ENCODE data around the gene FBXO15.
A peak's percentile ranks its signal among the peaks of the same experiment; 100 is the strongest.

FBXO15 gene, protein sequence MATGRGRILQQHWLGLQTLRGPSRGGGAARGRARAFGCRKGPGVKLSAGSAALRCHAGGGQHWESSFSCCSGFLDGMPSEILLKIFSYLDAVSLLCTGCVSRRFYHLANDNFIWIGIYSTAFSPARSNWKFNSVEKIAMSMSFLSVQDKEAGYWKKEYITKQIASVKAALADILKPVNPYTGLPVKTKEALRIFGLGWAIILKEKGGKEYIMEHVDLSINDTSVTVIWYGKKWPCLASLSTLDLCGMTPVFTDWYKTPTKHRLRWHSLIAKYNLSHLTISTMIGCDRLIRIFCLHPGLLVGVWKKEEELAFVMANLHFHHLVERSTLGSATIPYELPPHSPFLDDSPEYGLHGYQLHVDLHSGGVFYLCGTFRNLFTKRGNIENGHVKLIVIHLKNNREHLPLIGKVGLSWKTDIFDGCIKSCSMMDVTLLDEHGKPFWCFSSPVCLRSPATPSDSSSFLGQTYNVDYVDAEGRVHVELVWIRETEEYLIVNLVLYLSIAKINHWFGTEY

DNA sequence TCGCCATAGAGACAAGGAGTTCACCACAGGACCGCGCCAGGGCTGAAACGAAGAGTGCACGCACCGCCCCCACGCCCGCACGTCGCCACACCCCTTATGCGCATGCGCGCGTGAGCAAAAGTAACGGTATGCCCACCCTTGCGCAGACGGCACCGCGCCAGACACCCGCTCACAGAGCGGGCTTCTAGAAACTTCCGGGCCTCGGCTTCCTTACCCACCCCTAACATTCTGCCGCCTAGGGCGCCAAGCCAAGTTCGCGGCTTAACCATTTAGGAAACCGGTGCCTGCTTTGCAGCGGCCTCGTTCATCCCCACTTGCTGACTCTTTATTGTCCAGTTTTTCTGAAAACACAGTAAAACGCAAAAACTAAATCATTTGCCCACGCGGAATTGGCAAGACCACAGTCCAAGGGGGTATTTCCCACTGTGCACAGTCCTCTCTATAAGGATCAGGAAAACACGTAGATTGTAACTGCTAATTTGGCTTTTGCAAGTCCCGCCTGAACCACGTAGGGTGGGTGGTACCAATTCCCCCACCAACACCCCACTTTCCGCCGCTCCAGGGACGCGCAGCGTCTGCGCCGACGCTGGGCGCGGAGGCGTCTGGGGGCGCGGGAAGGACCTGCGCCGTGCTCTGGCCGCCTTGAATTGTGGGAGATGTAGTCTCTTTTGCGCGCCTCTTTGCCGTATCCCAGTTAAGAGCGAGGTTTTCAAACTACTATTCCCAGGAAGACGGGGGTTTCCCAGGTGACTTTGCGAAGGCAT is at the start of gene FBXO15, which contains the start of gene TIMM21:
FBXO15 (minus strand) TSS at position 56 of the 764 bp plus-strand sequence; CDS start at position 7, 49 bp downstream.
TIMM21 (plus strand) TSS at position 745 of the 764 bp plus-strand sequence. CDS start 286 bp downstream, outside the sequence.
- DNase-seq (ENCODE audit: low read depth), result peak; percentile 97

DNA sequence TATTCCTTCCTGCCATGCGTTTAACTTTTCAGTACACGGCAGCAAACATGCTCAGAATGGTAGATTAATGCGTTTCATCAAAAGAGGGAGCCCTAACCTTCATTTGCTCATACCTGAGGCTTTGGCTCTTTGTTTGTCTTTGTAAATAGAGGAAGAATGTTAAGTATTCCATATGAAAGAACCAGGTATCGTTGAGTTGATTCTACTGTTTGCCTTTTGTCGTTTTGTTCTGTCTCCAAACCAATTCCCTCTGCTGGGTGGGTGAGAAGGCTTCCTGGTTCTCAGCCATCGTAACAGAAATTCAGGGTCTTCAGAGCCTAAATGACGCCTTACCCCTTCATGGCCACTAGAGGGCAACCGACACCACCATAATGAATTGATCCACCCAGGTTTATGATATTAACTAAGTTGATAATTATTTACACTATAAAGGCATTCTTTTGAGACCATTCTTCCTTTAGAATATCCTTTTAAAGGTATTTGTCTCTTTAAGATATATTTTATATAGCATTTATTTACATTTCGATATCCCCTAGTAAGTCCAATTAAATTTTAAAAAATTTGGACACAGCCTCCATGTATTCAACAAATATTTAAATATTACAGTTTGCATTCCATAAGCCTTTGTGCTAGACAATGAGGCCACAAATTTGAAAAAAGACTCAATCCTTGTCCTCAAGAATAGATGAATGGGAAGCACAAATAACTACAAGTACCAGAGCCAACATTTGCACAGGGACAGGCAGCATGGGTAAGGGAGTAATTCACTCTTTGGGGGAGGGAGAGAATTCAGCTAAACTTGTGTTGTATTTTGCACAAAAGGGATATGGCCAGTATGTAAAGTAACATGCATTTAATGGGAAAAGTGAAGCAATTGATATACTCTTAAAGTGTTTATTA is 48.8 kb upstream of the FBXO15 start:
- peak; percentile 46 for DNase-seq (ENCODE audit: low read depth)

DNA sequence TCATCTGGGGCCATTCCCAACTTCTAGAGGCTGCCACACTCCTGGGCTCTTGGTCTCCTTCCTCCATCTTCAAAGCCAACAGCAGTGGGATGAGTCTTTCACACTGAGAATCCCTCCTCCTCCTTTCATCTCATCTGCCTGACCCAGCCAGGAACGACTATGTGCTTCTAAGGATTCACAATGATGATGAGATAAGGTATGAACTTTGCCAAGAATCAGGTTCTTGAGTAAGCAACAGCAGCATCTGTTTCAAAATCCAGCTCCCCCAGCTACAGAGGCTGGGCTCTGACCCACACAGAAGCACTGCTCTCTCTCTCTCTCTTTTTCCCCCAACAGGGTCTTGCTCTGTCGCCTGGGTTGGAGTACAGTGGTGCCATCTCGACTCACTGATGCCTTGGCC is 47.1 kb upstream of the FBXO15 start:
- no peak for DNase-seq (ENCODE audit: low read depth)

- DNase-seq (ENCODE audit: low read depth), result no peak
Observed at GRCh38 chr18:74191577-74191976, 43.9 kb upstream of the FBXO15 start.

GRCh38 chr18:74190086-74190485 is 42.5 kb upstream of the FBXO15 start:
- DNase-seq (ENCODE audit: low read depth), result peak; percentile 77

- DNase-seq (ENCODE audit: low read depth), result no peak
Observed at GRCh38 chr18:74186661-74187060, 39.0 kb upstream of the FBXO15 start.

- no peak for DNase-seq (ENCODE audit: low read depth)
Observed at GRCh38 chr18:74185860-74186259, 38.2 kb upstream of the FBXO15 start.

DNA sequence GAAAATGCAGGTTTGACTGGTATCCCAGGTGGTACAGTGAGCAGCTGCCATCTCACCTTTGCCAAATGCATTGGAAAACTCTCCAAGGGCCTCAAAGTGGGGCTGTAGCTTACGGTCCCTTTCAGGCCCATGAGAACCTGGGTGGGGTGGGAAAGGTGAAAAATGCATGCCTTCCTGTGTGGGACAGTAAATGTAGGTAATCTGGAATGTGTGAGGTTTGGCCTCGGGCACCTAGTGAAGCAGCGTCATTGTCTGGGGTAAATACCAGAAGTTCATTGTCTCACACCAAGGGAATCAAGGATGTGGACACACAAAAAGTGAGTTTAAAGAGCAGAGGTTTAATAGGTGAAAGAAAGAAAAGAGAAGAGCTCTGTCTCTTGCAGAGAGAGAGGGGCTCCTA is 37.2 kb upstream of the FBXO15 start:
- DNase-seq (ENCODE audit: low read depth), result no peak

GRCh38 chr18:74183130-74183529 is 35.5 kb upstream of the FBXO15 start:
- DNase-seq (ENCODE audit: low read depth), result no peak

GRCh38 chr18:74182335-74182734 is 34.7 kb upstream of the FBXO15 start:
- no peak for DNase-seq (ENCODE audit: low read depth)

- no peak for DNase-seq (ENCODE audit: low read depth)
Observed at GRCh38 chr18:74179623-74180199, 32.1 kb upstream of the FBXO15 start.

- no peak for DNase-seq (ENCODE audit: low read depth)
Observed at GRCh38 chr18:74178884-74179283, 31.2 kb upstream of the FBXO15 start.

DNA sequence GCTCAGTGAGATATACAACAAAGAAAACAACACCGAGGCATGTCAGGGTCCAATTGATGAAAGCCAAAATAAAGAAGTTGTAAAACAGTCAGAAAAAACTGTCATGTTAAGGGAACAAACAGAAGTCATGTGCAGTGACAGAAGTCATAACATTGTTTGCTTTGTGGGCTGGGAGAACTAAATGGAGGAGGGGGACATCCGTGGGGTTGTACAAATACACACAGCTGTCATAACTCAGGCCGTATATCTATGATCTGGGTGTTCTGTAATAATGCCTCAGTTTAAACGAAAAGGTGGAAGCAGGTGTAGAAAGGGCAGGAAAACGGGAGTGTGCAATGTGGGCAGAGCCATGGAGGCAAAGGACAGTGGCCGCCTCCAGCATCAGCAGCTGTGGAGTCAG is 28.0 kb upstream of the FBXO15 start:
- DNase-seq (ENCODE audit: low read depth), result no peak

DNA sequence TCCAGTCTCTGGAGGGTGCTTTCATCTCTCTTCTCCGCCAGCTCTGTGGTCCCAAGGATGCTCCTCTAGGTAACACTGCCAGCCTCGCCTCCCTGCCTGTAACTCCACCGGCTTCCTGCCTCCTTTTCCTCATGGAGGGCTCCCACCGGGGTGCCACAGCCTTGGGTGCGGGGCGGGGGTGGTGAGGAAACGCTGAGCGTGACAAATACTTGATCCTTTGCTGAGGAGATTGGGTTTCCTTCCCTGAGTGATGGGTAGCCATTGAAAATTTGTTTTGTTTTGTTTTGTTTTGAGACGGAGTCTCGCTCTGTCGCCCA is 25.8 kb upstream of the FBXO15 start:
- DNase-seq (ENCODE audit: low read depth), result no peak

- DNase-seq (ENCODE audit: low read depth), result no peak
Observed at GRCh38 chr18:74172697-74173433, 25.2 kb upstream of the FBXO15 start.

- DNase-seq (ENCODE audit: low read depth), result no peak
Observed at GRCh38 chr18:74171910-74172606, 24.4 kb upstream of the FBXO15 start.

GRCh38 chr18:74166386-74166785 is 18.8 kb upstream of the FBXO15 start:
- no peak for DNase-seq (ENCODE audit: low read depth)

- no peak for DNase-seq (ENCODE audit: low read depth)
Observed at GRCh38 chr18:74163019-74163660, 15.5 kb upstream of the FBXO15 start.

GRCh38 chr18:74155276-74155675 is 7.6 kb upstream of the FBXO15 start:
- no peak for DNase-seq (ENCODE audit: low read depth)

DNA sequence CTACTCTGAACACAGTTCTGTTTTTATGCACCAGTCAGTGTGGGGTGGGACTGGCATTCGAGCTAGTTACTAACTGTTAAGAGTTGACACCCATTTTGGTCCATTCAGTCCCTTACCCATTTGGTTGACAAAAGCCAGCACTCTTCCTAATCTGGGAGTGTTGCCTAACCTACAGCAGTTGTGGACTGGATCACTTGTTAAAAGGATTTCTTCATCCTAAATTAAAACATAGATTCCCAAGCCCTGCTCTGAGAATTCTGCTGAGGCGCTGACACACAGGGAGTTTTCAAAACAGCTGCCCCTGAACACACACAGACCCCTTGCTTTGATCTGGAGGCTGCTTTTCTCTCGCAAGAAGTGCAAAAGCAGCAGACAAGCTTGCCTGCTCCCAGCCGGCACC is 7.1 kb upstream of the FBXO15 start:
- no peak for DNase-seq (ENCODE audit: low read depth)
